CD4-positive, alpha-beta T cell treated with Interleukin-15 for 4 hours (primary cell): Measurements from ENCODE around the gene TCEANC2.

ENCODE experiments used
- DNase-seq: peaks from one replicate; pipeline ENCODE4 v3.0.0-alpha.2; 2020; ENCODE audit warnings: low spot score

Gene TCEANC2

GRCh38 chr1:54136269-54136896 is 83.0 kb downstream of the TCEANC2 start:
- no peak for DNase-seq

- DNase-seq = no peak
These were observed 83.6 kb downstream of the TCEANC2 start for GRCh38 chr1:54136963-54137533.

GRCh38 chr1:54137534-54138061 is 84.2 kb downstream of the TCEANC2 start:
- DNase-seq = no peak

- DNase-seq = no peak
These were observed 85.6 kb downstream of the TCEANC2 start for GRCh38 chr1:54138994-54139393.

- DNase-seq = no peak
These were observed 86.3 kb downstream of the TCEANC2 start for GRCh38 chr1:54139711-54140110.

- DNase-seq = no peak
These were observed 88.9 kb downstream of the TCEANC2 start for GRCh38 chr1:54142146-54142900.

- DNase-seq = no peak
These were observed 91.0 kb downstream of the TCEANC2 start for GRCh38 chr1:54144366-54144765.

GRCh38 chr1:54149734-54150133 is 96.3 kb downstream of the TCEANC2 start:
- DNase-seq = no peak

- no peak for DNase-seq
These were observed 97.6 kb downstream of the TCEANC2 start for GRCh38 chr1:54151013-54151412.

- no peak for DNase-seq
These were observed 99.3 kb downstream of the TCEANC2 start, which contains the start of gene CDCP2 for GRCh38 chr1:54152696-54153095. TSS of gene CDCP2 (minus strand) at chr1:54153000. CDS start at chr1:54152922, 78 bp downstream.

GRCh38 chr1:54153535-54154439 is 100.4 kb downstream of the TCEANC2 start:
- DNase-seq = no peak
